Measurements from ENCODE around the gene JAK3.
"Not testable (repeated sequence)": the region's sequence is repeated elsewhere in the genome, so short reads cannot be mapped to it uniquely, and the experiment has no call there.

DNA sequence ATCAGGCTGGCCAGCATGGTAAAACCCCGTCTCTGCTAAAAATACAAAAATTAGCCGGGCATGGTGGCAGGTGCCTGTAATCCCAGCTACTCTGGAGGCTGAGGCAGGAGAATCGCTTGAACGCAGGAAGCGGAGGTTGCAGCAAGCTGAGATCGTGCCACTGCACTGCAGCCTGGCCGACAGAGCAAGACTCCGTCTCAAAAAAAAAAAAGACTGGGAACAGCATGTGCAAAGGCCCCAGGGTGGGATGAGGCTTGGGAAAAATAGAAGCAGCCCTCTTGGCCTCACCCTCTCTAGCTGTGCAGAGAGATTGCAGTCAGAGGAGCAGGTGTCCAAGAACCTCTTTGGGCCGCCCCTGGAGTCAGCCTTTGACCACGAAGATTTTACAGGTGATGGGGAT, 69.9 kb downstream of the JAK3 start:
- TF ChIP-seq, protein P1, sequence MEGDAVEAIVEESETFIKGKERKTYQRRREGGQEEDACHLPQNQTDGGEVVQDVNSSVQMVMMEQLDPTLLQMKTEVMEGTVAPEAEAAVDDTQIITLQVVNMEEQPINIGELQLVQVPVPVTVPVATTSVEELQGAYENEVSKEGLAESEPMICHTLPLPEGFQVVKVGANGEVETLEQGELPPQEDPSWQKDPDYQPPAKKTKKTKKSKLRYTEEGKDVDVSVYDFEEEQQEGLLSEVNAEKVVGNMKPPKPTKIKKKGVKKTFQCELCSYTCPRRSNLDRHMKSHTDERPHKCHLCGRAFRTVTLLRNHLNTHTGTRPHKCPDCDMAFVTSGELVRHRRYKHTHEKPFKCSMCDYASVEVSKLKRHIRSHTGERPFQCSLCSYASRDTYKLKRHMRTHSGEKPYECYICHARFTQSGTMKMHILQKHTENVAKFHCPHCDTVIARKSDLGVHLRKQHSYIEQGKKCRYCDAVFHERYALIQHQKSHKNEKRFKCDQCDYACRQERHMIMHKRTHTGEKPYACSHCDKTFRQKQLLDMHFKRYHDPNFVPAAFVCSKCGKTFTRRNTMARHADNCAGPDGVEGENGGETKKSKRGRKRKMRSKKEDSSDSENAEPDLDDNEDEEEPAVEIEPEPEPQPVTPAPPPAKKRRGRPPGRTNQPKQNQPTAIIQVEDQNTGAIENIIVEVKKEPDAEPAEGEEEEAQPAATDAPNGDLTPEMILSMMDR (IDR thresholded peaks at IDR 0.05), result not testable (repeated sequence)
- not testable (repeated sequence) for TF ChIP-seq POLR2AphosphoS5, EP300, POLR2A (IDR thresholded peaks at IDR 0.05)

All from suprapubic skin (tissue), 4 donors.